Stomach (tissue), 4 donors: ENCODE measurements around the gene MLIP.

Experiments
- POLR2A ChIP-seq, 4 donors: fragments of 450-650 bp; IDR thresholded peaks; one replicate each; pipeline ENCODE4 v1.6.1; 2016; ENCODE audit warnings: antibody characterized with exemption in 4 of 4, control low read depth in 2 of 4, mild to moderate bottlenecking in 1 of 4, moderate library complexity in 1 of 4
- TF ChIP-seq, protein P1 (sequence below), 7 experiments: fragments of 450-650 bp in 4 of 7; fragments of 200-600 bp in 3 of 7; sonication (generic) in 3 of 7; IDR thresholded peaks; one replicate each; pipeline ENCODE4 v1.5.1; 2016 to 2019; ENCODE audit warnings: antibody characterized with exemption in 7 of 7, control low read depth in 2 of 7, mild to moderate bottlenecking in 1 of 7

GRCh38 chr6:54193560-54193959 lies 82.3 kb downstream of the MLIP start:
- TF ChIP-seq, protein P1, sequence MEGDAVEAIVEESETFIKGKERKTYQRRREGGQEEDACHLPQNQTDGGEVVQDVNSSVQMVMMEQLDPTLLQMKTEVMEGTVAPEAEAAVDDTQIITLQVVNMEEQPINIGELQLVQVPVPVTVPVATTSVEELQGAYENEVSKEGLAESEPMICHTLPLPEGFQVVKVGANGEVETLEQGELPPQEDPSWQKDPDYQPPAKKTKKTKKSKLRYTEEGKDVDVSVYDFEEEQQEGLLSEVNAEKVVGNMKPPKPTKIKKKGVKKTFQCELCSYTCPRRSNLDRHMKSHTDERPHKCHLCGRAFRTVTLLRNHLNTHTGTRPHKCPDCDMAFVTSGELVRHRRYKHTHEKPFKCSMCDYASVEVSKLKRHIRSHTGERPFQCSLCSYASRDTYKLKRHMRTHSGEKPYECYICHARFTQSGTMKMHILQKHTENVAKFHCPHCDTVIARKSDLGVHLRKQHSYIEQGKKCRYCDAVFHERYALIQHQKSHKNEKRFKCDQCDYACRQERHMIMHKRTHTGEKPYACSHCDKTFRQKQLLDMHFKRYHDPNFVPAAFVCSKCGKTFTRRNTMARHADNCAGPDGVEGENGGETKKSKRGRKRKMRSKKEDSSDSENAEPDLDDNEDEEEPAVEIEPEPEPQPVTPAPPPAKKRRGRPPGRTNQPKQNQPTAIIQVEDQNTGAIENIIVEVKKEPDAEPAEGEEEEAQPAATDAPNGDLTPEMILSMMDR (IDR thresholded peaks at IDR 0.05) = no peak
- no peak for TF ChIP-seq POLR2A (IDR thresholded peaks at IDR 0.05)
